ENCODE measurements around the gene MEX3D.

The MEX3D gene

GRCh38 chr19:1574354-1575136 is 6.4 kb upstream of the MEX3D start:
- DNase-seq, result no peak

GRCh38 chr19:1572795-1573194 is 4.7 kb upstream of the MEX3D start:
- DNase-seq, result no peak

DNA sequence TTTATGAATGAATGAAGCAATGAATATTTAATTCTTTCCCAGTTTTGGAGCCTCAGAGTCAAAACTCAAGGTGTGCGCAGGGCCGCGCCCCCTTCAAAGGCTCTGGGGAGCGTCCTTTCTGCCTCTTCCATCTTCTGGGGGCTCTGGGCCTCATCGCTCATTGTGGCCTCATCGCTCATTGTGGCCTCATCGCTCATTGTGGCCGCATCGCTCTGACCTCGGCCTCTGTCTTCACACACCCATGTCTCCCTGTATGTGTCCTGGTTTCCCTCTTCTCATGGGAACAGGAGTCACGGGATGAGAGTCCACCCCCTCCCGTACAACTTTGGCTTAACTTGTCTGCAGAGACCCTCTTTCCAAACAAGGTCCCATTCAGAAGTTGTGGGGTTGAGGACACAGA is 3.2 kb upstream of the MEX3D start:
- no peak for DNase-seq

DNA sequence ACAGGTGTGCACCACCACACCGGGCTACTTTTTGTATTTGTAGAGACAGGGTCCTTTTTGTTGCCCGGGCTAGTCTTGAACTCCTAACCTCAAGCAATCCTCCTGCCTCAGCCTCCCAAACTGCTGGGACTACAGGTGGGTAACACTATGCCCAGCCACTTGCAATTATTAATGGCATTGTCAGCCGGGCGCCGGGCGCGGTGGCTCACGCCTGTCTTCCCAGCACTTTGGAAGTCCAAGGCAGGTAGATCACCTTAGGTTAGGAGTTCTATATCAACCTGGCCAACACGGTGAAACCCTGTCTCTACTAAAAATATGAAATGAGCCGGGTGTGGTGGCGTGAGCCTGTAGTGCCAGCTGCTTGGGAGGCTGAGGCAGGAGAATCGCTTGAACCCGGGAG is 2.7 kb upstream of the MEX3D start:
- no peak for DNase-seq

DNA sequence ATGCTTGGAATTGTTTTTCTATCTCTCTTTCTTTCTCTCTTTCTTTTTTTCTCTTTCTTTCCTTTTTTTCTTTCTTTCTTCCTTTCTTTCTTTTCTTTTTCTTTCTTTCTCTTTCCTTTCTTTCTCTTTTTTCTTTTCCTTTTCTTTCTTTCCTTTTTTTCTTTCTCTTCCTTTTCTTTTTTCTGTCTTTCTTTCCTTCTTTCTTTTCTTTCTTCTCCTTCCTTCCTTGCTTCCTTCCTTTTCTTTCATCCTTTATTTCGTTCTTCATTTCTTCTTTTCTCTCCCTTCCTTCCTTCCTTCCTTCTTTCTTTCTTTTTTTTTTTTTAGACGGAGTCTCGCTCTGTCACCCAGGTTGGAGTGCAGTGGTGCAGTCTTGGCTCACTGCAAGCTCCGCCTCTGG is 1.9 kb upstream of the MEX3D start:
- no peak for DNase-seq

DNA sequence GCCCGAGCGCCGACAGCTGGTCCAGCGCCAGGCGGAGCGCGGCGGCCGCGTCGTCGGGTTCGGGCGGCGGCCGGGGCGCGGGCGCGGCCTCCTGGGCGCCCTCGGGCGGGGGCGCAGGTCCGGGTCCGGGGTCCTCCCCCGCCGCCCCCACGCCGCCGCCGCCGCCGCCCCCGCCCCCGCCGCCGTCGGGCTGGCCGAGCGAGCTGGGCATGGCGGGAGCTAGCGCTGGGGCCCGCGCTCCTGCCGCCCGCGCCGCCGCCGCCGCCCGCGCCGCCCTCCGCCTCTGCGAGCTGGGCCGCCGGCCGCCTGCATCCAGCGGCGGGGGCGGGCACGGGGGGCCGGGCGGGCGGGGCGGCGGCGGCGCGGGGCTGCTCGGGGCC is 287 bp downstream of the MEX3D start:
- DNase-seq, result no peak

- DNase-seq, result peak in 5 of 56 donors; percentile 42 to 58 (median 57)
Measured at GRCh38 chr19:1567116-1567847, 843 bp downstream of the MEX3D start.

- DNase-seq, result peak in 55 of 56 donors; percentile 48 to 95 (median 84)
Measured at GRCh38 chr19:1566392-1567115, 1.6 kb downstream of the MEX3D start.

GRCh38 chr19:1563251-1563650 is 4.9 kb downstream of the MEX3D start:
- DNase-seq, result no peak

GRCh38 chr19:1561236-1561842 is 6.8 kb downstream of the MEX3D start:
- no peak for DNase-seq

DNA sequence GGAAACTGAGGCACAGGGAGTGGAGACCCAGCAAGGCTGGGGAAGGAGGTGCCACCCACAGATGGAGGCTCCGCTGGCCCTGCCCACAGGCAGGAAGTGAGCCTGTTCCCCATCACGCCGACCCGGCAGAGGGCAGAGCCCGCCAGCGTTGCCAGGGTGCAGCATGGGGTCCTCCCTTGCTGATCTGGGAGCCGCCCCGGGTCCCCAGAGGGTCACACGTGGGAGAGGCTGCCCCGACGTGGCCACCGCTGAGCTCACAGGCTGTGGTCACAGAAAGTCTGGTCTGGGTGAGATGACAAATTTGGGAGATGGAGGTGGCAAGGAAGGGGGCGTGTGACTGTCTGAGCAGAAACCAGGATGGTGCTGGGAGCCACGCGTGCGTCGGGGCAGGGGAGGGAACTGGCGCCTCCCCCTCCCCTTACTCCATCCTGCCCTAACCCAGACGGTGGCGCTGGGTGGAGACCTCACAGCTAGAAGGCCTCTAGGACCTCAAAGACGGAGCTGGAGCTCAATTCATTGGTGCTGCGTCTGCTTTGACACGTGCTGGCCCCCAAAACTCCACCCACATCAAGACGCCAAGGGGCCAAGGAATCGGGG is 7.7 kb downstream of the MEX3D start:
- peak in 1 of 56 donors; percentile 23 for DNase-seq

- DNase-seq, result no peak
Measured at GRCh38 chr19:1558552-1558951, 9.6 kb downstream of the MEX3D start.

DNA sequence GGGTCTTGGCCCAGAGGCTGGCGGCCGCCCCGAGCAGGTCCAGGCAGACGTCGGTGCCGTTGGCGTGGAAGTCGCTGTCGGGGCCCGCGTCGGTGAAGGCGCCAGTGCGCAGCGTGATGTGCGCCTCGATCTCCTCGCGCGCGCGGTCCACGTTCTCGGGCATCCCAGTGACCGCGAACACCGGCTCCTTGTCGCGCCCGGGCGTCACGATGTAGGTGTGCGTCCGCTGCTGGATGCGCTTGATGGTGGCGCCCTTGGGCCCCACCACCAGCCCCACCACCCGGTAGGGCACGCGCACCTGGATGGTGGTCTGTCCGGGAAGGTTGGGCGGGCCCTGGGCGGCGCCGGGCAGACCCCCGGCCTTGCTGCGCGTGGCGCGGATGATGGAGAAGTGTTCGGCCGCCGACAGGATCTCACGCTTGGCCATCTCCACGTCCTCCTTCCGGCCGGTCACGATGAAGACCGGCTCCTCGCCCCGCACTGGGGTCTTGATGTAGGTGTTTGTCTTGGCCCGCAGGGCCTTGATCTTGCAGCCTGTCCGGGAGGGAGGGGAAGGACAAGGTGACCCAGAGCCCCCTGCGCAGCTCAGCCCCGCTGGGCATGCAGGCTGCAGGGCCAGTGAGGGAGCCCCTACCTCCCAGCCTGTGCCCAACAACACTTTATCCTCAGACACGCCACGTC is 11.6 kb downstream of the MEX3D start:
- DNase-seq, result no peak

DNA sequence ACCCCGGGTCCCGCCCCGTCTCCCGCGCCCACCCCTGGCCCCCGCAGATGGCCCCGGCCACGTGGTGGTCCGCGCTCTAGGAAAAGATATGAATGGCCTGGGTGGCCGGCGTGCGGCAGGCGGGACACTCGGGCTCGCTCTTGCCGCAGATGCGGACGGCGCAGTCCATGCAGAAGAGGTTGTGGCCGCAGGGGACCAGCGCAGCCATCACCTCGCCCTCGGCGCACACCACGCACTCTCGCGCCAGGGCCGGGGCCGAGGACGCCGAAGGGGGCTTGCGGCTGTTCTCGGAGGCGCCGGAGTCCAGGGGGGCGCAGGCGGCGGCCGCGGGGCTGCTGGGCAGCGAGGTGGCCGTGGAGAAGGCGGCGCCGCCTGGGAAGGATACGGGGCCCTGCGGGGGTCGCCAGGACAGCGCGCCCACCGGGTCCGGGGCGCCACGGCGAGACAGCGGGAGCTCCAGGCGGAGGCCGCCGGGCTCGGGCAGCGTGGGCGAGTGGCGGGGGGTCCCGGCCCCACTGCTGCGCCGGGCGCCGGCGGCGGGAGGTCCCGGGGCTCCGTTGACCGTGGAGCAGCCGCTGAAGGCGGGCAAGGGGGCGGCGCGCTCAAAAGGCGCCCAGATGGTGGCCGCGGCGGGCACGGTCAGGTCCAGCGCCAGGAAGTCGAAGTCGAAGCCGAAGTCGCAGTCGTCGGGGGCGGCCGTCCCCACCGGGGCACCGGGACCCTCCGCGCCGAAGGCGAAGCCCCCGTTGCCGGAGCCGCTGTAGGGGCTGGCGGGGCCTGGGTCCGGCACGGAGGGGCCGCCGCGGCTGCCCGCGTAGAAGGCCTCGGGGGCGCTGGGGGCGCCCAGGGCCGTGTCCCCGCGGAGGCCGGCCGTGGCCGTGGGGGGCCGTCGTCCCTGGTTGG is 12.4 kb downstream of the MEX3D start:
- no peak for DNase-seq

DNA sequence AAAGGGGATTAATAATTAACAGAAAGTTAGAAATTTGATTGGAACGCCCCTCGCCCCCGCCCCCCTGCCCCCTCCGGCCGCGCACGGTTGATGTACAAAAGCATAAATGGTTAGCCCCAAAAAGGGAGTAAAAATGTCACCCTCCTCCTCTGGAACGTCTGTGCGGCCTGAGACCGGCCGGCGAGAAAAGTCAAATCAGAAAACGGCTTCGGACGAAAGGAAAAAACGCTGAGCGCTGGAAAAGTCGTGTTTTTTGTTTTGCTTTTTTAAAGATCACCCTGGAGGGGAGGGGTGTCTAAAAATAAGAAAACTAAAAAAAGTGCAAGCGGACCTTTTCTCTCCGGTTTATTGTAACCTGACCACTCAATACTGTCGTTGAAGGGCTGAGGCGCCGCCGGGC is 13.2 kb downstream of the MEX3D start:
- no peak for DNase-seq

- DNase-seq, result no peak
Measured at GRCh38 chr19:1553415-1553814, 14.7 kb downstream of the MEX3D start.

DNA sequence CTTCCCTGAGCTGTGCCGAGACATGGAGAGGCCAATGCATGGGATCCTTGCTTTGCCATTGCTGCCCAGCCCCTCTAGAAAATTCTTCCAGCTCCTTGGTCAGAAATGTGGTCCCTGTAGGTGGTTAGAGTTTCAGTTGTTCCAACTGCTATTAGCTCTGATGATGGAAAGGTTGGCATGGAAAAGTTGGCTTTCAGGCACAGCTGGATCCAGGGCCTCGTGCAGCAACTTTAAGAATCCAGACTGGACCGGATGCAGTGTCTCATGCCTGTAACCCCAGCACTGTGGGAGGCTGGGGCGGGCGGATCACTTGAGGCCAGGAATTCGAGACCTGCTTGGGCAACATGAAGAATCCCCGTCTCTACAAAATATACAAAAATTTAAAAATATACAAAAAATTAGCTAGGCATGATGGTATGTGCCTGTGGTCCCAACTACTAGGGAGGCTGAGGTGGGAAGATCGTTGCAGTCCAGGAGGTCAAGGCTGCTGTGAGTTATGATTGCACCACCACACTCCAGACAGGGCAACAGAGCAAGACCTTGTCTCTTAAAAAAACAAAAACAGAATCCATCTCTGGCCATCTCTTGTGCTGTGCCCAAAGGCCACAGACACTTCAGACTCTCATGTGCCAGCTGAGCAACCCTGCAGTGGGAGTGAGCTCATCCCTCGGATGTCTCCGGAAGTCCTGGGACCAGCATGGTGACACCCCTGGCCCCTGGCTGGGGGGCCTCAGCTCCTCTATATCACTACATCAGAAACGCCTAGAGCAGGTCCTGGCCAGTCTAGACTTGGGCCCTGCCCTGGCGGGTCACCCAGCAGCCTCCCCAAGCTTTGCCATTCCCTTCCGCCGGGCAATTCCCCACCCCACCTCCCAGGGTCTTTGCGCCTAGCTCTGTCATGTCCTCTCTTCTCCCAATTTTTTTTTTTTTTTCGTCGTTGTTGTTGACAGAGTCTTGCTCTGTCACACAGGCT is 16.8 kb downstream of the MEX3D start:
- DNase-seq, result no peak

DNA sequence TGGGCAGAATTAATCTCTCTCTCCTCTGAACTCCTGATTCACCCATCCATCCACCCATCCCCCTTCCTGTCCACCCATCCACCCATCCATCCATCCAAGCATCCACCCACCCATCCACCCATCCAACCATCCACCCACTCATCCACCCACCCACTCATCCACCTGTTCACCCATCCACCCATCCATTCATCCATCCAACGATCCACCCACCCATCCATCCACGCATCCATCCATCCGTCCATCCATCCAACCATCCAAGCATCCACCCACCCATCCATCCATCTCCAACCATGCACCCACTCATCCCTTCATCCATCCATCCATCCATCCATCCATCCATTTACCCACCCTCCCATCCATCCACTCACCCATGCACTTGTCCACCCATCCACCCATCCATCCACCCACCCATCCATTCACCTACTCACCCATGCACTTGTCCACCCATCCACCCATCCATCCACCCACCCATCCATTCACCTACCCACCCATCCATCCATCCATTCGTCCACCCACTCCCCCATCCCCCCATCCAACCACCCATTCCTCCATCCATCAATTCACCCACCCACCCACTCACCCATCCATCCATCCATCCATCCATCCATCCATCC is 18.7 kb downstream of the MEX3D start:
- DNase-seq, result no peak
